HG02623 (cell line): Measurements from ENCODE around the gene CENPH.
"Not testable (repeated sequence)": the region's sequence is repeated elsewhere in the genome, so short reads cannot be mapped to it uniquely, and the experiment has no call there.

Experiments
- ATAC-seq: cut with Tn5 transposase; IDR thresholded peaks from one replicate; pipeline ENCODE4 v1.9.1; 2021; ENCODE audit warnings: moderate library complexity; ENCODE audit not compliant: unreplicated experiment

CENPH gene

DNA sequence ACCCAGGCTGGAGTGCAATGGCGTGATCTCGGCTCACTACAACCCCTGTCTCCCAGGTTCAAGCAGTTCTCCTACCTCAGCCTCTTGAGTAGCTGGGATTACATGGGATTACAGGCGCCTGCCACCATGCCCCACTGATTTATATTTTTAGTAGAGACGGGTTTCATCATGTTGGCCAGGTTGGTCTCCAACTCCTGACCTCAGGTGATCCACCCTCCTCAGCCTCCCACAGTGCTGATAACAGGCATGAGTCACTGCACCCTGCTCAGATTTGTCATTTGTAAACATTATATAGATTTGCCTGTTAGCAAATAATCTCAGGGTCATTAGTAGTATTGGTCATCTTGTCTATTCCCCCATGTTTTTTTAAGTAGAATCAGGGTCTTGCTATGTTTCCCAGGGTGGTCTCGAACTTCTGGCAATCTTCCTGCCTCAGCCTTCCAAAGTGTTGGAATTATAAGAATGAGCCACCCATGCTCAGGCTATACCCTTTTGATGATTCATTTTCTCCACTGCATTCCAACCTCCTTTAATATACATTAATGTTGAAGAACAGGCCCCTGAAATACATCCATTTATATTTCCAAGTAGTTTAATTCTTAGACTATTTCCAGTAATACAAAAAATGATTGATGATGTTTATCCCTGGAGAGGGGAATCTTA, 17.3 kb downstream of the CENPH start:
- no peak for ATAC-seq

- ATAC-seq = no peak
These were observed 20.2 kb downstream of the CENPH start for GRCh38 chr5:69209602-69210001.

- ATAC-seq = no peak
These were observed 21.8 kb downstream of the CENPH start for GRCh38 chr5:69211200-69211599.

DNA sequence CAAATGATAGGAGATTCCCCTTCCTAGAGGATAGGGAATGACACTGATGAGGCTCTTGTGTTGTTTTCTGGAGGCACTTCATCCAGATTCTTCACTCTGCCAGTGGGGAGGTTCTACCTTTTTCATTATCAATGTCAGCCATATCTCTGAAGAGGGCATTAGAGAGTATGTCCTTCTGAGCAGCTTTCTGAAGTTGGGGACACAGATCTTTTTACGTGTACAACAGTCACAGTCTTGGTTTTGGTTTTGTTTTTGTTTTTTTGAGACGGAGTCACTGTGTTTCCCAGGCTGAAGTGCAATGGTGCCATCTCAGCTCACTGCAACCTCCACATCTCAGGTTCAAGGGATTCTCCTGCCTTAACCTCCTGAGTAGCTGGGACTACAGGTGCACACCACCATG, 22.6 kb downstream of the CENPH start:
- no peak for ATAC-seq

DNA sequence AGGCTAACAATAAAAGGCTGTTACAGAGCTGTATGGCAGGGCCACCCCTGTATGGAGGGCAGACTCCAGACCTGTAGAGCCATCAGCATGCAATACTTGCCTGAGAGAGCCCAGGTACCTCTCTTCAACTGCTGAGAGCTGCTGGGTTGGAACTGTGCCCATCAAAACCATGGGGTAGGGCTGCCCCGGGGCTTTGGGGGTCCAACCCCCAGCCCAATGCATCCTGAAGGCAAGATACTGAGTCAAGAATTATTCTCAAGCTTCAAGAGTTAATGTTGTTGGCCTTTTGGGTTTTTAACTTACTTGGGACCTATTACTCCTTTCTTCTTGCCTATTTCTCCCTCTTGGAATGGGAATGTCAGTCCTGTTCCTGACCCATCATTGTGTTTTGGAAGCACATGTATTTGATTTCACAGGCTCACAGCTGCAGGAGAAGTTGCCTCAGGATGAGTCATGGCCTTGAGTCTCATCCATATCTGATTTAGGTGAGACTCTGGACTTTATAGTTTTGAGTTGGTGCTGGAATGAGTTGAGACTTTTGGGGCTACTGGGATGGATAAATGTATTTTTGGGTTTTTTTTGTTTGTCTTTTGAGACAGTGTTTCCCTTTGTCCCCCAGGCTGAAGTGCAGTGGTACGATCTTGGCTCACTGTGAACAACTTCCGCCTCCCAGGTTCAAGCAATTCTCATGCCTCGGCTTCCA, 24.3 kb downstream of the CENPH start:
- ATAC-seq = no peak

DNA sequence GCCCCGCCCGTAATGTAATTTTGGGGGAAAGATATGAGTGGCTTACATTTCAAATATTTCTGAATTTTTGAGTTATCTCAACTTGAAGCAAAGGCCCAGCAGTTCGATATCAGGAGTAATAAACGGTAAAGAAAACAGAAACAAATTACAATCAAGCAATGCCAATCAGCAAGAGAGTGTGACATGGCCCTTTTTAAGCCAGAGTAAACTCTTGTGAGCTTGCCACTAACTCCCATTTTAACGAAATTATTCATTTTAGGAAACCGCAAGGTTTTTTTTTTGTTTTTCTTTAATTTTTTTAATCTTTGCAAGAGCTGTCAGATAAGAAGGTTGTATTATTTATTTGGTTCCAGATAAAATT, 27.7 kb downstream of the CENPH start:
- ATAC-seq = no peak

DNA sequence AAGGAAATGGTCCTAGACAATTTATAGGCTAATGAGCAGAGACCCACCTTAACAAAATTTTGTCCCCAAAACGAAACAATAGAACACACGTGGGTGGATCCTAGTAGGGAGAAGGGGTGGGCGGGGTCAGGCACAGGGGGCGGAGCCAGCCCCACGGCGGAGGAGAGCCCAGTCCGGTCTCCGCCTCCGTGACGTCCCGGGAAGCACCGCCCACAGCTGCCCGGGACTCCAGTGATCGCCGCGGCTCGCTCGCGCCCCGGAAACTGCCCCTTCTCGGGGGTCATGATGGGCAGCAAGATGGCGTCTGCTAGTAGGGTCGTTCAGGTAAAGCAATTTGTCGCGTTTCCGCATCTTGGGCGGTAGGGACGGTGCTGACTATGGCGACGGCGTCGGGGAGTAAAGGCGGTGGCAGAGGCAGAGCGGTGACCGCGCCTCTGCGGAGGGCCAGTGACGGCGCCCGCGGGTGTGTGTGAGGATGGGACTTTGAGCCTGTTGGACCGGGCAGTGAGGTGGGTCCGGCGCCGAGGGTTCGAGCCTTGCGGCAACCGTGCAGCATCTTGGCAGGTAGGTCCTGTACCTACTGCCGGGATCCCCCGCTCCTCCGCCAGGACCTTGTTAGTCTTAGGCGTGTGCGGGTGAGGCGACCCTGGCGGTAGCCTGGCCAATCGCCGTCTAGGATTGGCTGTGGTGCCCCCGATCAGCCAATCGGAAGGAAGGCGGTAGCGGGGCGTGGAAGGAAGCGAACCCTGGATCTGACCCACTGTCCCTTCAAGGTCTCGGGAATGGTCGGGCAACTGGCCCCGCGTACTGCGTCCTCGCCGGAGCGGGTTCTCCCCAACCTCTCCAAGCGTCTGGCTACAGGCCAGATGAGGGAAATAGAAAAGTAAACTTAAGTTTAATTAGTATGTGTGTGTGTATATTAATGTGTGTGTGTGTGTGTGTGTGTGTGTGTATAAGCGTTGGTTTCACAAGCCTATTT, 28.5 kb downstream of the CENPH start:
- ATAC-seq = peak; percentile 91

- no peak for ATAC-seq
These were observed 30.6 kb downstream of the CENPH start for GRCh38 chr5:69219939-69220338.

- not testable (repeated sequence) for ATAC-seq
These were observed 31.0 kb downstream of the CENPH start for GRCh38 chr5:69220371-69220770.

DNA sequence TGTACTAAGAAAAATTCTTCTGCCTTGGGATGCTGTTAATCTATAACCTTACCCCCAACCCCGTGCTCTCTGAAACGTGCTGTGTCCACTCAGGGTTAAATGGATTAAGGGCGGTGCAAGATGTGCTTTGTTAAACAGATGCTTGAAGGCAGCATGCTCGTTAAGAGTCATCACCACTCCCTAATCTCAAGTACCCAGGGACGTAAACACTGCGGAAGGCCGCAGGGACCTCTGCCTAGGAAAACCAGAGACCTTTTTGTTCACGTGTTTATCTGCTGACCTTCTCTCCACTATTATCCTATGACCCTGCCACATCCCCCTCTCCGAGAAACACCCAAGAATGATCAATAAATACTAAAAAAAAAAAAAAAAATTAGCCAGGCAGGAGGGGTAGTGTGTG, 31.4 kb downstream of the CENPH start:
- ATAC-seq = not testable (repeated sequence)

- no peak for ATAC-seq
These were observed 35.1 kb downstream of the CENPH start for GRCh38 chr5:69224520-69224919.

DNA sequence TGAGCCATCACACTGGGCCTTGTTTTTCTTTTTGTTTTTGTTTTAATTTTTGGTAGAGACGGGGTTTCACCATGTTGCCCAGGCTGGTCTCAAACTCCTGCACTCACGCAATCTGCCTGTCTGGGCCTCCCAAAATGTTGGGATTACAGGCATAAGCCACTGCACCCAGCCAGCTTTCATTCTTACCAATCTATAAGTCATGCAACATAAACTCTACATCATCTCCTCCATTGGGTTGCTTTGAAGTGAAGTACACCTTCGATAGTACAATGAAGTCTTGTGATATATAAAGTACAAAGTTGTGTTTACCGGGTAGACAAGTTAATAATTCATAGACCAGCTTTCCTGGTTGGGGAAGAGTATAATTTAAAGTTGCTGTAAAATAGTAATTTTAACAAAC, 36.5 kb downstream of the CENPH start:
- no peak for ATAC-seq

DNA sequence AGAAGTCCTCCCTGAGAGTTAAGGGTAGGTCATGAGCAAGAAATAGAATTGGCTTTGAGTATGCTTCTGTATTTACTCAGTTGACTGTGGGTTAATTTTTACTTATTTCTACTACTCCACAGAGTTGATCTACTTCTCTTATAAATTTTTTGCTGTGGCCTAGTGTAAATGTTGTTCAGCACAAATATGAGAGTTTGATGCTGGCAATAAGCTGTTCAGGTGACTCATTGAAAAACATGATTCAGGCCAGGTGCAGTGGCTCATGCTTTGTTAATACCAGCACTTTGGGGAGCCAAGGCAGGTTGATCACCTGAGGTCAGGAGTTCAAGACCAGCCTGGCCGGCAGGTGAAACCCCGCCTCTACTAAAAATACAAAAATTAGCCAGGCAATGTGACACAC, 40.8 kb downstream of the CENPH start:
- ATAC-seq = no peak

GRCh38 chr5:69231281-69231680, 41.9 kb downstream of the CENPH start:
- no peak for ATAC-seq

- no peak for ATAC-seq
These were observed 42.5 kb downstream of the CENPH start for GRCh38 chr5:69231851-69232250.

DNA sequence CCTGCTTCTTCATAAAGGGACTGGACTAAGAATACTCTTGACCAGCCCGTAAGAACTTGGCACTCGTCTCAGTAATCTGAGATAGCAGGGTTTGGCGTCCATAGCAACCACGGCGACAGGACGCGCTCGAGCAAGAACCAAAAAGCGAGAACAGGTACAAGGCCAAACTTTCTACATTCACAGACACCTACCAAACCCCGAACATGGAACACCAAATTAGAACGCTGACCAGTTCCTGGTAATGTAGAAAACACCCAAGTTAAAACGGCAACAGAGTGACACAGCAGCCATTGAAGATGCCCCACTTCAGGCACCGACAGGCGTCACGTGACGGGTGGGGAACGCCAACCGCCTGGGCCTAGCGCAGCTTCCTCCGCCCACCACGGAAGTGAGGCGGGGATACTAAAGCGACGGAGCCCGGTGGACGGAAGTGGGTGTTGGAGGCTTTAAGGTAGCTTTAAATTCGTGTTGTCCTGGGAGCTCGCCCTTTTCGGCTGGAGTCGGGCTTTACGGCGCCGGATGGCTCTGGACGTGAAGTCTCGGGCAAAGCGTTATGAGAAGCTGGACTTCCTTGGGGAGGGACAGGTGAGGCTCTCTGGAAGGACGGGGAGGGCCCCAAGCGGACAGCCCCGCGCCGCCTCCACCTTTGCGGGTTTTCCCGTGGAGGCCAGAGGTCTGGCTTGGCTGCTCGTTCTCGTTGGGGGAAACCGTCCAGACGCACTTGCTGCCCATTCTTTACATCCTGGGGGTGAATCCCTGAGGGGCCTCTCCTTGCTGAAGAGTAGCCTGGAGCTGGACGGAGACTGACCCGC, 45.3 kb downstream of the CENPH start, which contains the start of gene CDK7:
Gene CDK7 (plus strand): TSS at position 430 of the 812 bp plus-strand sequence. CDS start 90 bp downstream, at position 520.
- peak; percentile 100 for ATAC-seq

DNA sequence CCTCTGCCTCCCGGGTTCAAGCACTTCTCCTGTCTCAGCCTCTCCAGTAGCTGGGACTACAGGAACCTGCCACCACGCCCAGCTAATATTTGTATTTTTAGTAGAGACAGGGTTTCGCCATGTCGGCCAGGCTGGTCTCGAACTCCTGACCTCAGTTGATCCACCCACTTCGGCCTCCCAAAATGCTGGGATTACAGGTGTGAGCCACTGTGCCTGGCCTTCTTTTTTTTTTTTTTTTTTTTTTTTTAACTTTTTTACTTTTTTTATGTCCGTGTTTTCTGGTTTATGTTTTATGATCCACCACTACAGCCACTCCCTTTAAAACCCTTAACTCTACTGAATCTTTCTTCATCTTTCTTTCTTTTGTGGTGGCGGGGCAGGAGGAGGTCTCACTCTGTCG, 47.4 kb downstream of the CENPH start:
- ATAC-seq = not testable (repeated sequence)

DNA sequence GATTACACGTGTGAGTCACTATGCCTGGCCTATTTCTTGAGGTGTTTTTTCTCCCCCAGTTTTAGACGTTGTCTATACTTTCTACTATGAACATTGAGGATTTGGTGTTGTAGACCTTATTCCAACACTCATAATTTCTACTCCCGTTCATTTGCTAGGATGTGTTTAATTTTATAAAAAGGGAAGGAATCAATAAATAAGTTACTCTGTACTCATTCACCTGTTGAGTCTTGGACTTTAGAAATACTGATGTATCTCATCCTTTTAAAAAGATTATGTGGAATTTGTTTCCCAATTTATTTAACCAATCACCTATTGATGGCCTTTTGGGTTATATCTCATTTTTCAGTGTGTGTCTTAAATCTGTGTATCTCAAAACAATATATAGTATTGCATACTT, 48.5 kb downstream of the CENPH start:
- ATAC-seq = no peak

GRCh38 chr5:69238760-69239251, 49.4 kb downstream of the CENPH start:
- no peak for ATAC-seq

GRCh38 chr5:69242215-69242927, 53.0 kb downstream of the CENPH start:
- no peak for ATAC-seq
